ENCODE data around the gene GRIN1. TPM values are rescaled to one million over a fixed set of nuclear protein-coding genes. Genes with fewer than 3 reads are reported as not detected.
A peak's percentile ranks its signal among the peaks of the same experiment; 100 is the strongest.

The GRIN1 gene
- total RNA-seq, 1 donor from 2014 or later = not detected

DNA sequence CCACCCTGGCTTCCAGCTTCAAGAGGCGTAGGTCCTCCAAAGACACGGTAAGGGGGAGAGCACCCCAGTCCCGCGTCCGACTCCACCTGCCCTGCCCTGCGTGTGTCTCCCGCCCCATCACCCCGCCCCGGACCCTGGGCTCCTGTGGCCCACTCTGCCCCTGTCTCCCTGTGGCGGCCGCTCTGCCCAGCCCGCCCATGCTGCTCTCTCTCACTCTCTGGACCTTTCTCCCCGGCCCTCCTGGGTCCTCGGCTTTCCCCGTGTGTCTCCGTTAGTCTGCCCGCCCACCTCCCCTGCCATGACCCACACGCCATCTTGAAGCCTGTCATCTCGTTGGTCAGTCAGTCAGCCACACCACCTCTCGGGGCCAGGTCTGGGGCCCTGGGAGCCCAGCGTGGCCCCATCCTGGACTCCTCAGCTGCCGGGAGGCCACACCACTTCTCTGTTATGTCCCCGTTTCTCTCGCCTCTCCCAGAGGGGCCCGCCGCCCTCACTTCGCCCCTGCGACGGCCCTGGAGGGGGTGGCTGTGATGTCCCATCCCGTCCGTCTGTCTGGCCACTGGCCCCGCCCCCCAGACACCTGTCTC lies 26.4 kb downstream of the GRIN1 start:
- Histone ChIP-seq H3K36me3 (ENCODE audit: control insufficient read depth in 3 of 3, insufficient read depth in 3 of 3, low read length in 3 of 3) (no peaks in the 10 kb centered on the region), H3K9me3 (ENCODE audit: control insufficient read depth in 3 of 3, low read length in 3 of 3) (no peaks in the 10 kb centered on the region)

DNA sequence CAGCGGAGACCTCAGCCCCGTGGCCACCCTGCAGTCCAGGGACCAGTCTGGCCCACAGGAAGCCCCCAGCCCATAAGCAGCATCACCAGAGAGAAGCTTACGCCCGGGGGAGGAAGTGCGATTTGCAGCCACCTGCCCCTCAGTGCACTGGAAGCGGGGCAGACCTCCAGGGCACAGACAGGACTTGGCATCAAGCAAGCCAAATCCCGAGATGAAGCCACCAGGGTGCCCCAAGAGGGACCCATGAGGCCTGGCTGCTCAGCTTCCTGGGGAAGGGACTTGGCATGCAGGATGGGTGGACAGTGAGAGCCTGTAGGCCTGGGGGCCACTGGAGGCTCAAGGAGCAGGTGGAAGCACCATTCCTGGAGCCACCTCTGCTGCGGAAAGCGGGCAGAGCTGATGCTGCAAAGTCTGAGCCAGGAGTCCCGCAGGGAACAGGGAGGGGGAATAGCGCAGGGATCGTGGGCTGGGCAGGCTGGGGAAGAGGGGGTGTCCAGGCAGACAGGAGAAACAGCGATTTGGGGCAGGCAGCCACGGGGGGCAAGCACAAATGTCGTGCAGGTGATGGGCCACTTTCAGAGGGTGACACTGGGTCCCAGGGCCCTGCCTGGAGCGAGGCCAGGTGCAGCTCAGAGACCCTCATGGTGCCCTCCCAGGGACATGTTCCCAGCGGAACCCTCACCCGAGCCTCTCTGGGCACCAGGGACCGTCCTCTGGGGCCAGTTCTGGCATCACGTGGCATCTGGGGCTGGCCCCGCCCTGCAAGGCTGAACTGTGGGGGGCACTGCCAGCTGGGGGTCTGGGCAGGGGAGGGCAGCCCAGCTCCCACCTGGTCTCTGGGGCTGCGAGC lies 27.7 kb downstream of the GRIN1 start:
- H3K9me3 ChIP-seq (ENCODE audit: control insufficient read depth in 3 of 3, low read length in 3 of 3) = no peaks in the 10 kb centered on the region
- H3K27me3 ChIP-seq (ENCODE audit: control insufficient read depth in 3 of 3, insufficient read depth in 3 of 3, low read length in 3 of 3) = peaks cover 70 to 98% (median 91%) of the 10 kb centered on the region in 3 donors
- H3K9ac ChIP-seq (ENCODE audit: low read depth in 1 of 3, low read length in 3 of 3) = no peak overlapping the region
- no peaks in the 10 kb centered on the region for H3K36me3 ChIP-seq (ENCODE audit: control insufficient read depth in 3 of 3, insufficient read depth in 3 of 3, low read length in 3 of 3)
- no peak overlapping the region for H3K4me3 ChIP-seq (ENCODE audit: low read length in 3 of 3)
- H3K27ac ChIP-seq (ENCODE audit: low read depth, low read length) = no peak overlapping the region
- peaks cover 15 to 34% (median 21%) of the 10 kb centered on the region in 3 donors for H3K4me1 ChIP-seq (ENCODE audit: control insufficient read depth in 3 of 3, insufficient read depth in 3 of 3, low read length in 3 of 3)

More for the DNA sequence above, 26.4 kb downstream of the GRIN1 start:
- Histone ChIP-seq H3K4me3 (ENCODE audit: low read length in 3 of 3) (no peak overlapping the region), H3K9ac (ENCODE audit: low read depth in 1 of 3, low read length in 3 of 3) (no peak overlapping the region), H3K4me1 (ENCODE audit: control insufficient read depth in 3 of 3, insufficient read depth in 3 of 3, low read length in 3 of 3) (peaks cover 15 to 34% (median 21%) of the 10 kb centered on the region in 3 donors), H3K27ac (ENCODE audit: low read depth, low read length) (no peak overlapping the region), H3K27me3 (ENCODE audit: control insufficient read depth in 3 of 3, insufficient read depth in 3 of 3, low read length in 3 of 3) (peaks cover 66 to 94% (median 87%) of the 10 kb centered on the region in 3 donors)

DNA sequence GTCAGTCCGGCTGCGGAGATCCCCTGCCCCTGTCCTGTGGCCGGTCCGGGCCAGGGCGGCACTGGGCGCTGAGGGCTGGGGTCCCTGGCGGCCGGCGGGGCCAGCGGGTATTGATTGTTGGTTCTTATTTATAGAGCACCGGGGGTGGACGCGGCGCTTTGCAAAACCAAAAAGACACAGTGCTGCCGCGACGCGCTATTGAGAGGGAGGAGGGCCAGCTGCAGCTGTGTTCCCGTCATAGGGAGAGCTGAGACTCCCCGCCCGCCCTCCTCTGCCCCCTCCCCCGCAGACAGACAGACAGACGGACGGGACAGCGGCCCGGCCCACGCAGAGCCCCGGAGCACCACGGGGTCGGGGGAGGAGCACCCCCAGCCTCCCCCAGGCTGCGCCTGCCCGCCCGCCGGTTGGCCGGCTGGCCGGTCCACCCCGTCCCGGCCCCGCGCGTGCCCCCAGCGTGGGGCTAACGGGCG lies 28.4 kb downstream of the GRIN1 start:
- Histone ChIP-seq H3K9me3 (ENCODE audit: control insufficient read depth in 3 of 3, low read length in 3 of 3) (no peaks in the 10 kb centered on the region), H3K36me3 (ENCODE audit: control insufficient read depth in 3 of 3, insufficient read depth in 3 of 3, low read length in 3 of 3) (no peaks in the 10 kb centered on the region), H3K27ac (ENCODE audit: low read depth, low read length) (no peak overlapping the region), H3K9ac (ENCODE audit: low read depth in 1 of 3, low read length in 3 of 3) (no peak overlapping the region), H3K4me1 (ENCODE audit: control insufficient read depth in 3 of 3, insufficient read depth in 3 of 3, low read length in 3 of 3) (peaks cover 15 to 34% (median 19%) of the 10 kb centered on the region in 3 donors), H3K4me3 (ENCODE audit: low read length in 3 of 3) (no peak overlapping the region), H3K27me3 (ENCODE audit: control insufficient read depth in 3 of 3, insufficient read depth in 3 of 3, low read length in 3 of 3) (peaks cover 77 to 98% (median 94%) of the 10 kb centered on the region in 3 donors)

DNA sequence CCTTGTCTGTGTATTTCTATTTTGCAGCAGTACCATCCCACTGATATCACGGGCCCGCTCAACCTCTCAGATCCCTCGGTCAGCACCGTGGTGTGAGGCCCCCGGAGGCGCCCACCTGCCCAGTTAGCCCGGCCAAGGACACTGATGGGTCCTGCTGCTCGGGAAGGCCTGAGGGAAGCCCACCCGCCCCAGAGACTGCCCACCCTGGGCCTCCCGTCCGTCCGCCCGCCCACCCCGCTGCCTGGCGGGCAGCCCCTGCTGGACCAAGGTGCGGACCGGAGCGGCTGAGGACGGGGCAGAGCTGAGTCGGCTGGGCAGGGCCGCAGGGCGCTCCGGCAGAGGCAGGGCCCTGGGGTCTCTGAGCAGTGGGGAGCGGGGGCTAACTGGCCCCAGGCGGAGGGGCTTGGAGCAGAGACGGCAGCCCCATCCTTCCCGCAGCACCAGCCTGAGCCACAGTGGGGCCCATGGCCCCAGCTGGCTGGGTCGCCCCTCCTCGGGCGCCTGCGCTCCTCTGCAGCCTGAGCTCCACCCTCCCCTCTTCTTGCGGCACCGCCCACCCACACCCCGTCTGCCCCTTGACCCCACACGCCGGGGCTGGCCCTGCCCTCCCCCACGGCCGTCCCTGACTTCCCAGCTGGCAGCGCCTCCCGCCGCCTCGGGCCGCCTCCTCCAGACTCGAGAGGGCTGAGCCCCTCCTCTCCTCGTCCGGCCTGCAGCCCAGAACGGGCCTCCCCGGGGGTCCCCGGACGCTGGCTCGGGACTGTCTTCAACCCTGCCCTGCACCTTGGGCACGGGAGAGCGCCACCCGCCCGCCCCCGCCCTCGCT lies 29.0 kb downstream of the GRIN1 start:
- no peak overlapping the region for H3K27ac ChIP-seq (ENCODE audit: low read depth, low read length)
- no peaks in the 10 kb centered on the region for H3K36me3 ChIP-seq (ENCODE audit: control insufficient read depth in 3 of 3, insufficient read depth in 3 of 3, low read length in 3 of 3)
- H3K4me1 ChIP-seq (ENCODE audit: control insufficient read depth in 3 of 3, insufficient read depth in 3 of 3, low read length in 3 of 3) = peaks cover 15 to 29% (median 19%) of the 10 kb centered on the region in 3 donors
- no peak overlapping the region for H3K9ac ChIP-seq (ENCODE audit: low read depth in 1 of 3, low read length in 3 of 3)
- H3K4me3 ChIP-seq (ENCODE audit: low read length in 3 of 3) = no peak overlapping the region
- no peaks in the 10 kb centered on the region for H3K9me3 ChIP-seq (ENCODE audit: control insufficient read depth in 3 of 3, low read length in 3 of 3)
- peaks cover 80 to 99% (median 93%) of the 10 kb centered on the region in 3 donors for H3K27me3 ChIP-seq (ENCODE audit: control insufficient read depth in 3 of 3, insufficient read depth in 3 of 3, low read length in 3 of 3)

DNA sequence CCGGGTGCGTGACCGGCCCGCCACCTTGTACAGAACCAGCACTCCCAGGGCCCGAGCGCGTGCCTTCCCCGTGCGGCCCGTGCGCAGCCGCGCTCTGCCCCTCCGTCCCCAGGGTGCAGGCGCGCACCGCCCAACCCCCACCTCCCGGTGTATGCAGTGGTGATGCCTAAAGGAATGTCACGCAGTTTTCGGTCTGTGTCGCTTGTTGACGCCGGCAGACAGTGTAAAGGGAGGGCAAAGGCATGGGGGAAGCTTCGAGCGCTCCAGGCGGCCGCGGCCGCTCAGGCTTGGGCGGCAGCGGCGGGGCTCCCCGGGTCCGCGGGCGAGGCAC lies 29.6 kb downstream of the GRIN1 start:
- Histone ChIP-seq H3K27ac (ENCODE audit: low read depth, low read length) (no peak overlapping the region), H3K9ac (ENCODE audit: low read depth in 1 of 3, low read length in 3 of 3) (peak overlapping the region in 1 of 3 donors; percentile 45), H3K4me3 (ENCODE audit: low read length in 3 of 3) (peak overlapping the region in 1 of 3 donors; percentile 62), H3K27me3 (ENCODE audit: control insufficient read depth in 3 of 3, insufficient read depth in 3 of 3, low read length in 3 of 3) (peaks cover 74 to 100% (median 94%) of the 10 kb centered on the region in 3 donors), H3K4me1 (ENCODE audit: control insufficient read depth in 3 of 3, insufficient read depth in 3 of 3, low read length in 3 of 3) (peaks cover 13 to 24% (median 16%) of the 10 kb centered on the region in 3 donors), H3K9me3 (ENCODE audit: control insufficient read depth in 3 of 3, low read length in 3 of 3) (no peaks in the 10 kb centered on the region), H3K36me3 (ENCODE audit: control insufficient read depth in 3 of 3, insufficient read depth in 3 of 3, low read length in 3 of 3) (no peaks in the 10 kb centered on the region)

DNA sequence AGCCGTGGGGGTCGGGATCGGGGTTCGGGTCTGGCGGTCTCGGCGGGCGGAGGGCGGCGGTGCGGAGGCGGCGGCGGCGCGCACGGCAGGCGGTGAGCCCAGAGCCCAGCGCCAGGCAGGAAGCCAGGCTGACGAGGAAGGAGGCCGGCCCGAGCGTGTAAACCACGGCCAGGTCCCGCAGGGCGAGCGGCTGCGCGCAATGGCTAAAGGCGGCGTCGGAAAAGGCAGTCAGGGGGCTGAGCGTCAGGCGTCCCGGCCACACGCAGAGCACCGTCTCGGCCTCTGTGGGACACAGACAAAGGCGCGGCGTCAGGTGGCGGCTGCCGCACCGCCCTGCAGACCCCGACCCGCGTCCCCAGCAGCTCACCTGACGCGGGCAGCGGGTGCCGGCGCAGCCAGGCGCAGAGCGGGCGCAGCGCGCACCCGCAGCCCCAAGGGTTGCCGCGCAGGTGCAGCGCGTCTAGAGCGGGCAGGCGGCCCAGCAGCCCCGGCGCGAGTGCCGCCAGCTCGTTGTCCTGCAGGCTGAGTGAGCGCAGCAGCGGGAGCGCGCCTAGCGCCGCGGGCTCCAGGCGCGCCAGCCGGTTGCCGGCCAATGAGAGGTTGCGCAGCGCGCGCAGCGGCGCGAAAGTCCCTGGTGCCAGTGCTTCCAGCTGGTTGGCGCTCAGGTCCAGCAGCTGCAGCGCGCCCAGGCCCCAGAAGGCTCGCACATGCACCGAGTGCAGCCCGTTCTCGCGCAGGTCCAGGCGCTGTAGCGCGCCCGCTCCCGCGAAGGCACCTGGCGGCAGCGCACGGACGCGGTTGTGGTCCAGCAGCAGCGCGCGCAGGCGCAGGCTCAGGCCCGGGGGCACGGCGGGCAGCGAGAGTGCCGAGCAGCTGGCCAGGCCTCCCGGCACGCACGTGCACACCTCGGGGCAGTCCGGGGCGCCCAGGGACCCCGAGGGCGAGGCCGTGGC lies 30.2 kb downstream of the GRIN1 start:
- H3K27me3 ChIP-seq (ENCODE audit: control insufficient read depth in 3 of 3, insufficient read depth in 3 of 3, low read length in 3 of 3) = peaks cover 68 to 100% (median 89%) of the 10 kb centered on the region in 3 donors
- H3K36me3 ChIP-seq (ENCODE audit: control insufficient read depth in 3 of 3, insufficient read depth in 3 of 3, low read length in 3 of 3) = no peaks in the 10 kb centered on the region
- H3K9me3 ChIP-seq (ENCODE audit: control insufficient read depth in 3 of 3, low read length in 3 of 3) = no peaks in the 10 kb centered on the region
- H3K4me3 ChIP-seq (ENCODE audit: low read length in 3 of 3) = peak overlapping the region in 2 of 3 donors; percentile 62 to 64
- peak overlapping the region in 1 of 3 donors; percentile 45 for H3K9ac ChIP-seq (ENCODE audit: low read depth in 1 of 3, low read length in 3 of 3)
- no peak overlapping the region for H3K27ac ChIP-seq (ENCODE audit: low read depth, low read length)
- H3K4me1 ChIP-seq (ENCODE audit: control insufficient read depth in 3 of 3, insufficient read depth in 3 of 3, low read length in 3 of 3) = peaks cover 13 to 23% (median 16%) of the 10 kb centered on the region in 3 donors

DNA sequence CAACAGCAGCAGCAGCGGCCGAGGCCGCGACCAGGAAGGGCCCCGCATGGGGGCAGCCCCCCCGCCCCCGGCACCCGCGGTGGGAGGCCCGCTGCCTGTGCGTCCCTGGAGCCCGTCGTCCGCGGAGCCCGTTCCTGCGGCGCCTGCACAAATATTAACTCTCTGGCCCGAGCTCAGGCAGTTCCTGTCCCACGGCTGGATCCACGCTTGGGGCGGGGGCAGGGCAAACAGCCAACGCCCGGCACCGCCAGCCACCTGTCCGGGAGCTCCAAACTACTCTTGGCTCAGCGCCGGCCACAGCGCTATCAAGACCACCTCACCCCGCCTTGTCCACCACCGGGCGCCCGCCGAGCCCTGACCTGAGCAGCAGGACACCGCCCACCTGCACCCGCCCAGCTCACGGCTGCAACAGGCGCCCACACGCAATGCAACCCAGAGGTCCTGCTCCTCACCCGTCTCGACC lies 31.0 kb downstream of the GRIN1 start, which contains the start of gene LRRC26:
TSS of gene LRRC26 (minus strand) at position 156 of the 463 bp plus-strand sequence. CDS start at position 48, 108 bp downstream.
- H3K4me3 ChIP-seq (ENCODE audit: low read length in 3 of 3) = peak within 1 kb of the TSS in 2 of 3 donors; percentile 62 to 64
- H3K4me1 ChIP-seq (ENCODE audit: control insufficient read depth in 3 of 3, insufficient read depth in 3 of 3, low read length in 3 of 3) = peaks cover 13 to 23% (median 16%) of the 10 kb centered on the region in 3 donors
- no peak within 1 kb of the TSS for H3K27ac ChIP-seq (ENCODE audit: low read depth, low read length)
- H3K27me3 ChIP-seq (ENCODE audit: control insufficient read depth in 3 of 3, insufficient read depth in 3 of 3, low read length in 3 of 3) = peaks cover 60 to 94% (median 82%) of the 10 kb centered on the region in 3 donors
- H3K9me3 ChIP-seq (ENCODE audit: control insufficient read depth in 3 of 3, low read length in 3 of 3) = no peaks in the 10 kb centered on the region
- H3K9ac ChIP-seq (ENCODE audit: low read depth in 1 of 3, low read length in 3 of 3) = peak within 1 kb of the TSS in 1 of 3 donors; percentile 45
- no peaks in the 10 kb centered on the region for H3K36me3 ChIP-seq (ENCODE audit: control insufficient read depth in 3 of 3, insufficient read depth in 3 of 3, low read length in 3 of 3)

DNA sequence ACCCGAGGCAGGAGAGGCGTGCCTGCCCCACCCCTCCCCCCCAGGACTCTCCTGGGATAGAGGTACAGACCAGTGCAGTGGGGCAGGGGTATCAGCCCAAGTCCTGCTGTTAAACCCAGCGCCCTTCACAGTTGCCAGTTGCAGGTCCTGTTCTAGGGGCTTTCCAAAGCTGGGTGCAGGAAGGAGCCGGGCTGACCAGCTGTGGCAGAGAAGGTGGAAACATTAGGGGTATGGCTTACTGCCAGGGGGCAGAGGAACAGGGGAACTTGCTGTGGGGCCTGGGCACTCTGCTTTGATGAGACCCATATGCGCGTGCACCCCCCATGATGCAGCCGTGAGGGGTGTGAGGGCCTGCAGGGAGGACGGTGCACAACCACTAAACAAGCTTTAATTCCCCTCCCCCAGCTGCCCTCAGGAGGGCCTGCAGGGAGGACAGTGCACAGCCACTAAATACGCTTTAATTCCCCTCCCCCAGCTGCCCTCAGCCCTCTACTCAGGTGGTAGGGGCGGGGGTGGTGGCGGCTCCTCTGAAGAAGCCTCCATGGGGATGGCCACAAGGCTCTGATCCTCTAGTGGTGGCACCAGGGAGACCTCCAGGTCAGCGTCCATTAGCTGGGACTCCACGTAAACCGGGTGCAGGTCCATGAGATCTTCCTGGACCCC lies 31.7 kb downstream of the GRIN1 start:
- no peaks in the 10 kb centered on the region for H3K9me3 ChIP-seq (ENCODE audit: control insufficient read depth in 3 of 3, low read length in 3 of 3)
- no peak overlapping the region for H3K27ac ChIP-seq (ENCODE audit: low read depth, low read length)
- peaks cover 13 to 23% (median 16%) of the 10 kb centered on the region in 3 donors for H3K4me1 ChIP-seq (ENCODE audit: control insufficient read depth in 3 of 3, insufficient read depth in 3 of 3, low read length in 3 of 3)
- no peak overlapping the region for H3K9ac ChIP-seq (ENCODE audit: low read depth in 1 of 3, low read length in 3 of 3)
- H3K27me3 ChIP-seq (ENCODE audit: control insufficient read depth in 3 of 3, insufficient read depth in 3 of 3, low read length in 3 of 3) = peaks cover 54 to 87% (median 75%) of the 10 kb centered on the region in 3 donors
- no peak overlapping the region for H3K4me3 ChIP-seq (ENCODE audit: low read length in 3 of 3)
- no peaks in the 10 kb centered on the region for H3K36me3 ChIP-seq (ENCODE audit: control insufficient read depth in 3 of 3, insufficient read depth in 3 of 3, low read length in 3 of 3)

Data from skeletal muscle tissue (tissue), 4 donors.